Stimulated activated naive CD8-positive, alpha-beta T cell treated with anti-CD3 and anti-CD28 coated beads, Interleukin-15, Interleukin-2, amounts not matched to agents 100 U/mL and 50 U/mL, for 24 hours (primary cell): ENCODE results near the gene ZC3H13.
A peak's percentile ranks its signal among the peaks of the same experiment; 100 is the strongest.

Source experiments
- ATAC-seq: fragments of 150-1000 bp; cut with Tn5 transposase; one replicate; pipeline ENCODE4 v1.10.0; 2021
- DNase-seq: peaks from one replicate; pipeline ENCODE4 v3.0.0; 2021

The ZC3H13 gene

DNA sequence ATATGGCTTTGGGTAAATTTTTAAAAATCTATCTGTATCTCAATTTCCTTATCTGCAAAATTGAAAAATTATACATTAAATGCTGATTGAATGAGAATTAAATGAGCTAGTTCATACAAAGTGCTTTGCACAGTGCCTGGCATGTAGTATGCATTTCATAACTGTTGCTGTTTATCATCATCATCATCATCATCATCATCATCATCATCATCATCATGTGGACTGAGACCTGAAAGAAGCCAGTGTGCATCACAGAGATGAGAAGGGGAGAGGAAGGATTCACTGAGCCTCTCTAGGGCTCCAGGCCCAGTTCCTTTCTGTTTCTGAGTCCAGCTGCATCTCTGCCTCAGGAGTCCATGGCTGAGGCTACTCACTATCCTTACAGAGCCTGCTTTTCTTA, 6.9 kb upstream of the ZC3H13 start:
- DNase-seq, result no peak
- ATAC-seq, result no peak

DNA sequence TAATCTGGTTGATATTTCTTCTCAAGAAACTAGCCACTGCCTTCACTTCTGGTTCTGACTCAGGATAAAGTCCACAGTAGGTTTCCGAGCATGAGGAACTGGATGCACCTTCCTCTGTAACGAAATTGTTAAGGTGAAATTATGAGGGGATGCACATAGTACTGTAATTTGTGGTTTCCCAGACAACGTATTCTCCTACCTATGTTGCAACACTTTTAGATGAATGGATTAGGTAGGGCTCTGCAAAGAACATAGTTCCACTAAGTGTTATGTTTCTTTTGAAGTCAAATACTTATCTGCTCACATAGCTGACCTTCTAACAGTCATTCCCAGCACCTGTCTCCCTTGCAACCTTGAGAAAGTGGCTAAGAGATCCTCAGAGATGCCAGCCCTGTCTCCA, 5.7 kb upstream of the ZC3H13 start:
- ATAC-seq (no peak), DNase-seq (no peak)

DNA sequence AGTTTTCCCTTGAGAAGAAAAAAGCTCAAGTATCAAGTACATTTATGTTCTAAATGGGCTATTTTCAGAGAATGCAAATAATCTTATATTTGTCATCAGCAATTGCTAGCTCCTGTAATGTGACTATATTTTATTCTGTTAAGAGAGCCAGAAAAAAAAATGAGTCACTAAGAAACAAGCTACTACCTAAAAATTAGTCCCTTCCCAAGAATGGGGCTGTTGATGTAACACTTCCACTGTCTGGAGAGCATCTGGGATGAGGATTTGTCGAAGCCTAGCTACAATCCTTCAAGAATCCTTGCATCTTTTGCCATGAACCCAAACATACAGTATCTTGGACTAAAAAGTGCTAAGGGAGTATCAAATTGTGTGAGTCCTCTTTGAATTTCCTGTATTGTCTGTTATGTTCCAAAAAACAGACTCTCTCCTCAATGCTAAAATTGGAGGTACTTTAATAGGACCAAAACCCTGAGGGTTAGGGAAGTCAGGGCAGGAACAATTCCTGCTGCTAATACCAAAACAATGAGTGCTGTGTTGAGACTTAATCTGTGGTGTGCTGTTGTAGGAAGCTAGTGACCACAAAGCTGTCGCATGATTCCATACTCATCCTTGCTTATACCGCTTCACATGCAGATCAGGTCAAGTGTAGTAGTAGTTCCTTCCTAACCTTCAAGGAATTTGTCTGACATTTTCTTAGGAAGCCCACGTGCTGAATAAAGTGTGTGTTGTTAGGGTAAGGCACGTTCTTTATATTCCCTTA, 4.9 kb upstream of the ZC3H13 start:
- no peak for ATAC-seq
- no peak for DNase-seq

- ATAC-seq (no peak), DNase-seq (no peak)
These were observed 841 bp upstream of the ZC3H13 start for GRCh38 chr13:46053162-46054012.

GRCh38 chr13:46051968-46052318, 603 bp downstream of the ZC3H13 start:
- DNase-seq (no peak), ATAC-seq (peak; percentile 5)

GRCh38 chr13:46050771-46051170, 1.8 kb downstream of the ZC3H13 start:
- DNase-seq (no peak), ATAC-seq (no peak)

GRCh38 chr13:46045424-46045823, 7.1 kb downstream of the ZC3H13 start:
- DNase-seq (no peak), ATAC-seq (no peak)

GRCh38 chr13:46043647-46044046, 8.9 kb downstream of the ZC3H13 start:
- no peak for ATAC-seq

GRCh38 chr13:46041419-46041839, 11.1 kb downstream of the ZC3H13 start:
- no peak for DNase-seq
- ATAC-seq, result no peak

More at GRCh38 chr13:46043647-46044046, 8.9 kb downstream of the ZC3H13 start:
- no peak for DNase-seq

DNA sequence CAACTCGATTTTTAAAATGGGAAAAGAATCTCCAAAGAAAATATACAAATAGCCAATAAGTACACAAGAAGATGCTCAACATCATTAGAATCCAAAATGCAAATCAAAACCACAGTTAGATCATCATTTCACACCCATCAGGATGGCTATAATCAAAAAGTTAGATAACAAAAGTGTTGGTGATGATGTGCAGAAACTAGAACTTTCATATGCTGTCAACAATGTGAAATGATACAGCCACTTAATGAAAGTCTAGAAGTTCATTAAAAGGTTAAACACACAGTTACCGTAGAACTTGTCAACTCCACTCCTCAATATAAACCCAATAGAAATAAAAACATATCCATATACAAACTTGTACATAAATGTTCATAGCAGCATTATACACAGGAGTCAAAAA, 11.8 kb downstream of the ZC3H13 start:
- ATAC-seq (no peak), DNase-seq (no peak)

DNA sequence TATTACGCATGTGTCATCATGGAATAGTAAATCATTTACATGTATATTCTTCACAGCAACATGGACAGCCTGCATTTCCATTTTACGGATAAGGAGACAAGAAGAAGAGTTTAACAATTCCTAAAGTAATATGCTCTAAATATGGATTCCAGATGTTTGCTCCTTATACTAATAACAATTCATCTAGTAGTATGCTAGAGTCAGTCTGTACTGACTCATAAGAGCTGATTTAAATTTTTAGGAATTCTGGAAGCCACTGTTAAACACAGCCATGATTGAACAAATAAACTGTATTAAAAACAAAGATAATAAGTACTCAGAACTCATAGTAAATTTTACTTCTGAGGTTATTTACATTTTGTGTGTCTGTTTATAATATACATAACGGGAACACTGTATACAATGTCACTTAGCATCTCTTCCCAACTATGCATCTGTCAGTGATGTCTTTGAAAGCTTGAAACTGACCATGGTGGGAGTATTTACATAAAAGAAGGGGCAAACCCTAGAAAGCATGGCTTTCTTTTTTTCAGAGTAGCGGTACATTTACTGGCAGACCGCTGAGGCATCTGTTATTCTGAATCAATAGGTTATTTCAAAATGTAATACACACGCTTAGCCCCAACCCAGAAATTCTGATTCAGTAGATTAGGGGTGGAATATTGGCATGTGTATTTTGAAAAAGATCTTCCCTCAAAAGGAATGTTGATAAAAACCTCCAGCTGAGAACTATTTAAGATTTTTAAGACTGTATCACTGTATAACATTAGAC, 12.9 kb downstream of the ZC3H13 start:
- no peak for ATAC-seq

DNA sequence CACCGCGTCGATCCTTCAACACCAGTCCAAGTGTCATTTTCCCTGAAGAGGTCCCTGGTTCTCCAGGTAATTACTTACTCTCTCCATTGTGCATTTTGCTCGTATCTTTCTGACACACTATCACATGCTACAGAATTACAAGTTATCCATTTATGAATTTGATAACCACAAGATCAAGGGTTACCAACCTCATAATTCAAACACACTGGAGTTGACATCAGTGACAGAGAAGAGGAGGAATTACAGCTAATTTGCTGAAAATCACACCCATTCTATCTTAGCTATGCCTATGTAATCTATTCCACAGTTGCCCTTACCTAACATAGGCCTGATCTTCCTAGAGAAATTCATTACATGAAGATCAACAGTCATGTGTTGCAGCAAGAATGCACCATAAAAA, 14.2 kb downstream of the ZC3H13 start:
- ATAC-seq (no peak), DNase-seq (no peak)

More for the DNA sequence above, 12.9 kb downstream of the ZC3H13 start:
- no peak for DNase-seq

GRCh38 chr13:46035066-46035465, 17.5 kb downstream of the ZC3H13 start:
- no peak for DNase-seq
- no peak for ATAC-seq

DNA sequence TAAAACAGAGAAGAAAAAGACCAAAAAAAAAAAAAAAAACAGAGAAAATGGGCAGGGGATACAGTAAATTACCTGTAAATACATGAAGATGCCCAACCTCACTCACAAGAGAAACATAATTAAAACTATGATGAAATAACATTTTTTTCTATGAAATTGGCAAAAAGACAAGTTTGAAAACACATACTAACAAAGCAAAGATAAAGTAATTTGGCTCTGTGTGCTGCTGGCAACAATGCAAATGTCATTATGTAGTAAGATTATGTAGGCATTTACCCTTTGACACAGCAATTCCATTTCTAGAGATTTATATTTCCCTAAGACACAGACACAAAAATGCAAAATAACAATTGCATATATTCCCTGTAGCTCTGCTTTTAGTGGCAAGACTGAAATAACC, 20.2 kb downstream of the ZC3H13 start:
- ATAC-seq (no peak), DNase-seq (no peak)

DNA sequence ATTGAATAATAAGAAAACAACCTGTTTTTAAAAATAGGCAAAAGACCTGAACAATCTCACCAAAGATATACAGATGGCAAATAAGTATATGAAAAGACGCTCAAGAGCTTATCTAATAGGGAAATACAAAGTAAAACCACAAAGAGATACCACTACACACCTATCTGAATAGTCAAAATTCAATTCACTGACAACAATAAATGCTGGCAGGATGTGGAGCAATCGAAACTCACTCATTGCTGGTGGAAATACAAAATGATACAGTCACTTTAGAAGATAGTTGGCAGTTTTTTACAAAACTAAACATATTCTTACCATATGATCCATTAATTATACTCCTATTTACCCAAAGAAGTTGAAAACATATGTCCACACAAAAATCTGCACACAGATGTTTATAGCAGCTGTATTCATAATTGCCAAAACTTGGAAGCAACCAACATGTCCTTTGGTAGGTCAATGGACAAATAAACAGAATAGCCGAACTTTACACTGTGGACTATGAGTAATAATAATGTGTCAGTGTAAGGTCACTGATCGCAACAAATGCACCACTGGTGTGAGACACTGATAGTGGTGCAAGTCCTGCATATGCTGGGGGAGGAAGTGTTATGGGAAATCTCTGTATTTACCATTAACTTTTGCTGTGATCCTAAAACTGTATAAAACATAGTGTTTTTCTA, 20.8 kb downstream of the ZC3H13 start:
- no peak for ATAC-seq
- DNase-seq, result no peak

GRCh38 chr13:46025157-46025556, 27.4 kb downstream of the ZC3H13 start:
- DNase-seq (no peak), ATAC-seq (no peak)

DNA sequence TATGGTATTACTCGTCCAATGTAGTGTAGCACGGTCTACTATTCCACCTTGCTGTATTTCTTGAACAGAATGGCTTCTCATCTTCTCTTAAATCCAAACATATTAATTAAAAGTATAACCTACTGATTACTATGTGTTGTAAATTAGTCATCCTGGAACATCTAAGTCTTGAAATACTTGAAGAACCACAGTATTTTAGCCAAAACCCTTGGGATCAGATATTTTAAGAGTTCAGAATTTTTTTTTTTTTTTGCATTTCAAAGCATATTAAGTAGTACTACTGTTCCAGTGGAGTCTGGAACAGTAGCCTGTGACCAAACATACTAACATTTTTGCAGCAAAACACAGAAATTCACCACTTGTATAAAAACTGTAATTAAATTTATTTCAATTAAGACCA, 30.1 kb downstream of the ZC3H13 start:
- DNase-seq, result no peak
- no peak for ATAC-seq

- DNase-seq (no peak), ATAC-seq (no peak)
These were observed 36.3 kb downstream of the ZC3H13 start for GRCh38 chr13:46016216-46016615.

DNA sequence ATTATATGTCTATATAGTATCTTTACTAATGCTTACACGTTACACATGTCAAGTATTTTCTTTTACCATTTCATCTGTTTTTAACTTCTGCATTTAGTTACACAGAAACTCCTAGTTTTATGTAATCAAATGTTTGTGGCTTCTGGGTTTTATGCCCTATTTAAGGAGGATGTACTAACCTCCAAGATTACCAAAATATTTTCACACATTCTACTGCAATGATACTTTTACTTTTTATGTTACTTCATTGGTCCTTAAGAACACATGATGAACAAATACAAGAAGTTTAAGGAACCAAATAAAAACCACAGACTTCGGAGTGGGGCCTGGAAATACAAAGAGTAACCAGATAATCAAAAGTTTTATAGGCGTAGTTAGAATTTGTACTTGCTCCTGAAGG, 37.2 kb downstream of the ZC3H13 start:
- DNase-seq (no peak), ATAC-seq (no peak)

- DNase-seq (no peak), ATAC-seq (peak; percentile 59)
These were observed 40.1 kb downstream of the ZC3H13 start for GRCh38 chr13:46012404-46012803.

GRCh38 chr13:46010148-46010547, 42.4 kb downstream of the ZC3H13 start:
- DNase-seq, result no peak
- ATAC-seq, result no peak

GRCh38 chr13:46008631-46009030, 43.9 kb downstream of the ZC3H13 start:
- ATAC-seq, result no peak

More at GRCh38 chr13:46008631-46009030, 43.9 kb downstream of the ZC3H13 start:
- DNase-seq, result no peak
